ENCODE data around the gene TBXA2R. TPM values are rescaled to one million over a fixed set of nuclear protein-coding genes. Genes with fewer than 3 reads are reported as not detected.

Gene TBXA2R
- total RNA-seq, 1 experiment from 2014 or later: not detected

DNA sequence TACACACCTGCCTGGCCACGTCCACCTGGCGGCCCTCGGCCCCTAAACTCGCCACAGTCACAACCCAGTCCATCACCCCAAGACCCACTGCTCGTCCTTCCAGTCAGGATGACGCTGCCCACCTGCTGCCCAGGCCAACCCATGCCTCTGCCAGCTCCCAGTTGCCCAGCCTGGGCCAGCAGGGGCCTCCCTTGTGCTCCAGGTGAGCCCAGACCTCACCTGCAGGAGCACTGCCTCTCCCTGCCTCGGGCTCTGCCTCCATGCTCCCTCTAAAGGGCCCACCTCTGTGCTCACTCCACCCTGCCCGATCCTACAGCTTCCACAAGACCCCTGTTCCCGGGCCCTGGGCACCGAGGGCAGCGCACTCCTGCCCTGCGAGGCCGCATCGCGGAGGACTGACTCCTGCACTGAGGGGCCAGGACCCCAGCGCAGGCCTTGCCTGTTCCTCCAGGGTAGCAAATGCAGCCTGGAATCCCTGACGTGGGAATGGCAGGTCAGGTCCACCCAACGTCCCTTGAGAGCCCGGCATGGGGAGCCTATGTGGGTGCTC lies 27.9 kb upstream of the TBXA2R start:
- CTCF ChIA-PET: no interaction called here
- no peak overlapping the region for H3K4me2 ChIP-seq
- H3K4me1 ChIP-seq (replicated peaks; ENCODE audit: insufficient read depth): no peaks in the 10 kb centered on the region
- intact Hi-C loops (cut with micrococcal nuclease; ENCODE audit: unreplicated experiment): no loop called here
- POLR2A ChIA-PET (ENCODE audit: unreplicated experiment): no interaction called here
- H3K36me3 ChIP-seq (ENCODE audit: low read depth): no peaks in the 10 kb centered on the region
- no TSS peak for BruUV-seq (replicated peaks)
- no peak for DNase-seq
- no peak overlapping the region for H3K4me3 ChIP-seq
- TF ChIP-seq, protein P1, sequence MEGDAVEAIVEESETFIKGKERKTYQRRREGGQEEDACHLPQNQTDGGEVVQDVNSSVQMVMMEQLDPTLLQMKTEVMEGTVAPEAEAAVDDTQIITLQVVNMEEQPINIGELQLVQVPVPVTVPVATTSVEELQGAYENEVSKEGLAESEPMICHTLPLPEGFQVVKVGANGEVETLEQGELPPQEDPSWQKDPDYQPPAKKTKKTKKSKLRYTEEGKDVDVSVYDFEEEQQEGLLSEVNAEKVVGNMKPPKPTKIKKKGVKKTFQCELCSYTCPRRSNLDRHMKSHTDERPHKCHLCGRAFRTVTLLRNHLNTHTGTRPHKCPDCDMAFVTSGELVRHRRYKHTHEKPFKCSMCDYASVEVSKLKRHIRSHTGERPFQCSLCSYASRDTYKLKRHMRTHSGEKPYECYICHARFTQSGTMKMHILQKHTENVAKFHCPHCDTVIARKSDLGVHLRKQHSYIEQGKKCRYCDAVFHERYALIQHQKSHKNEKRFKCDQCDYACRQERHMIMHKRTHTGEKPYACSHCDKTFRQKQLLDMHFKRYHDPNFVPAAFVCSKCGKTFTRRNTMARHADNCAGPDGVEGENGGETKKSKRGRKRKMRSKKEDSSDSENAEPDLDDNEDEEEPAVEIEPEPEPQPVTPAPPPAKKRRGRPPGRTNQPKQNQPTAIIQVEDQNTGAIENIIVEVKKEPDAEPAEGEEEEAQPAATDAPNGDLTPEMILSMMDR (conservative IDR thresholded peaks at IDR 0.05): no peak
- TF ChIP-seq EZH2 (IDR thresholded peaks at IDR 0.05; ENCODE audit: low read depth): no peak
- H3K27ac ChIP-seq: no peak overlapping the region
- H3K9me2 ChIP-seq (ENCODE audit: insufficient read depth): no peaks in the 10 kb centered on the region
- no peaks in the 10 kb centered on the region for H4K20me1 ChIP-seq (ENCODE audit: insufficient read depth)
- H3K79me2 ChIP-seq (ENCODE audit: low read depth): no peaks in the 10 kb centered on the region
- no peaks in the 10 kb centered on the region for H3K27me3 ChIP-seq (ENCODE audit: insufficient read depth, low read depth)
- no peaks in the 10 kb centered on the region for H3F3A ChIP-seq (ENCODE audit: insufficient read depth, low read depth)
- H3K9me3 ChIP-seq (ENCODE audit: insufficient read depth, low read depth): no peaks in the 10 kb centered on the region
- no peak overlapping the region for H2AFZ ChIP-seq

DNA sequence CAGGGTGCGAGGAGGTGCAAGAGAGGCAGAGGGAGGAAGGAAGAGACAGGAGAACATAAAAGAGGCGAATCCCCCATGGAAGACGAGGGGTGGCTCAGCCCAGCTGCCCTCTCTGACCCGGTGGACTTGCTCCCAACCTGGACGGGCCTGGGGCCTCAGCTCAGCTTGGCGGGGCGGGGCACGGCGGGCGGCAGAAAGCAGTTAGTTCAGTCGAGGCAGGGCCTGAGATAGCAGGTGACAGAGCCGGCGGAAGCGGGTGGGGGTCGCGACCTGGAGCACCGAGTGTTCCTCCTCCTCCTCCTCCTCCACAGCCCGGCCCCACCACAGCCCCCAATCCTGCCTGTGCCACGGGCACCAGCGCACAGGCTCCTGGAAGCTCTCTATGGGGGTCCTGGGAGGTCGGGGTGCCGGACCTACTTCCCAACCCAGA lies 26.9 kb upstream of the TBXA2R start:
- intact Hi-C loops (cut with micrococcal nuclease; ENCODE audit: unreplicated experiment): no loop called here
- Histone ChIP-seq H4K20me1 (ENCODE audit: insufficient read depth) (no peaks in the 10 kb centered on the region), H3K4me1 (replicated peaks; ENCODE audit: insufficient read depth) (no peaks in the 10 kb centered on the region), H3K9me2 (ENCODE audit: insufficient read depth) (no peaks in the 10 kb centered on the region), H3K36me3 (ENCODE audit: low read depth) (no peaks in the 10 kb centered on the region), H3K4me3 (no peak overlapping the region), H2AFZ (no peak overlapping the region), H3K9me3 (ENCODE audit: insufficient read depth, low read depth) (no peaks in the 10 kb centered on the region), H3F3A (ENCODE audit: insufficient read depth, low read depth) (no peaks in the 10 kb centered on the region), H3K27me3 (ENCODE audit: insufficient read depth, low read depth) (no peaks in the 10 kb centered on the region), H3K27ac (no peak overlapping the region), H3K79me2 (ENCODE audit: low read depth) (no peaks in the 10 kb centered on the region), H3K4me2 (no peak overlapping the region)
- CTCF ChIA-PET: no interaction called here
- TF ChIP-seq EZH2 (IDR thresholded peaks at IDR 0.05; ENCODE audit: low read depth): no peak
- TF ChIP-seq, protein P1 (conservative IDR thresholded peaks at IDR 0.05): no peak
- DNase-seq: no peak
- POLR2A ChIA-PET (ENCODE audit: unreplicated experiment): no interaction called here
- no TSS peak for BruUV-seq (replicated peaks)

DNA sequence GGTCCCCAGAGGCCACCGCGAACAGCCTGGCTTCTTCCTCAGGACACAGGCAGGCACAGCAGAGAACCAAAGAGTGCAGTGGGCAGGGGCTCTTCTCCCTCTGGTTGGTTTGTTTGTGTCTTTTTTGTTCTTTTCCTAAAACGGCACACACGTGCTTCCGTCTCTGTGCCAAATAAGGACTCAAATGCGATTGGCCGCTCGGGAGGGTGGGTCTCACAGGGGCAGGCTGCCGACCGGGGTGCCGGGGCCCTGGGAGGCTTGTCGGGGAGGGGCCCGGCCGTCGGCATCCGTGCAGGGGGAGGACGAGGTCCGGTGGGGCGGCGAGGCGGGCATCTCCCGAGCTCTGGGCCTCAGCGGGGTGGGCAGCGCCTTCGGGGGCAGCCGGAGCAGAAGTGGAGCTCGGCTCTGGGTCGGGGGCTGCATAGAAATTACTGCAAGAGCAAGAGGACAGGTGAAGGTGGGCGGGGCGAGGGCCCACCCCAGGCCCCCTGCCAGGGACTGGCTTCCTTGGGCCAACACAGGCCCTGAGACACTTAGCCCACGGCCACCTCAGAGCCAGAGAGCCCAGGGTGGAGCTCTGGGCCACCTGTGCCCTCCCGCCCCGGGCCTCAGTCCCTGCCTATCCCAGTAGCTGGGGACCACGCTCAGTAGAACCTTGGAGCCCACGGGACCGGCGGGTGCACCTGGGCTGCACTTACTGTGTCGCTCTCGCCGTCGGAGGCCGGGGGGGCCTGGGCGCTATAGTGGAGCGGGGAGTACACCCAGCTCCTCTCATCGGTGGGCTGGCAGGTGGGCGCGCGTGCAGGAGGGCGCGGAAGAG lies 26.3 kb upstream of the TBXA2R start:
- H3K36me3 ChIP-seq (ENCODE audit: low read depth): no peaks in the 10 kb centered on the region
- no peak for TF ChIP-seq EZH2 (IDR thresholded peaks at IDR 0.05; ENCODE audit: low read depth)
- TF ChIP-seq, protein P1 (conservative IDR thresholded peaks at IDR 0.05): no peak
- no peaks in the 10 kb centered on the region for H3K9me3 ChIP-seq (ENCODE audit: insufficient read depth, low read depth)
- H3F3A ChIP-seq (ENCODE audit: insufficient read depth, low read depth): no peaks in the 10 kb centered on the region
- H3K4me2 ChIP-seq: no peak overlapping the region
- ChIA-PET CTCF (no interaction called here), POLR2A (ENCODE audit: unreplicated experiment) (interaction anchor here (0.6 kb wide), 1 partner anchor 23 kb away, joined by 3 read pairs; no protein-coding TSS in a partner anchor)
- intact Hi-C loops (cut with micrococcal nuclease; ENCODE audit: unreplicated experiment): no loop called here
- H3K27ac ChIP-seq: no peak overlapping the region
- no peak for DNase-seq
- no TSS peak for BruUV-seq (replicated peaks)
- no peaks in the 10 kb centered on the region for H3K4me1 ChIP-seq (replicated peaks; ENCODE audit: insufficient read depth)
- no peaks in the 10 kb centered on the region for H3K27me3 ChIP-seq (ENCODE audit: insufficient read depth, low read depth)
- no peaks in the 10 kb centered on the region for H3K9me2 ChIP-seq (ENCODE audit: insufficient read depth)
- no peaks in the 10 kb centered on the region for H4K20me1 ChIP-seq (ENCODE audit: insufficient read depth)
- no peak overlapping the region for H3K4me3 ChIP-seq
- H2AFZ ChIP-seq: no peak overlapping the region
- H3K79me2 ChIP-seq (ENCODE audit: low read depth): no peaks in the 10 kb centered on the region

Measured in PC-9 (cell line).